HG03342 (cell line): ENCODE results near the gene EME2.

Experiments used
- ATAC-seq: cut with Tn5 transposase; IDR thresholded peaks from one replicate; pipeline ENCODE4 v1.9.1; 2021; ENCODE audit warnings: mild to moderate bottlenecking, moderate library complexity; ENCODE audit not compliant: unreplicated experiment

Gene EME2

DNA sequence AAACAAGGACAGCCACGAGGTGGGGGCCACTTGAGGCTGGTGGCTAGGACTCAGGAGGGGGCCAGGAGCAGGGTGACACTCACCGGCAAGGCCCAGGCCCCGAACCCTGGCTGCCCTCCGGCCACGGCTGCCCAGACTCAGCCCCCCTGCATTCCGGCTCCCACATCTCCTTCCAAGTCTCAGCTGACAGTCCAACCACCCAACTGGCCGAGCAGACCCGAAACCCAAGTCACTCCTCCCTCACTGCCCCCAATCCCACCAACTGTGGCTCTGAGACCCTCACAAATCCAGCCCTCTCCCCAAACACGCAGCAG lies 44.6 kb downstream of the EME2 start:
- no peak for ATAC-seq

DNA sequence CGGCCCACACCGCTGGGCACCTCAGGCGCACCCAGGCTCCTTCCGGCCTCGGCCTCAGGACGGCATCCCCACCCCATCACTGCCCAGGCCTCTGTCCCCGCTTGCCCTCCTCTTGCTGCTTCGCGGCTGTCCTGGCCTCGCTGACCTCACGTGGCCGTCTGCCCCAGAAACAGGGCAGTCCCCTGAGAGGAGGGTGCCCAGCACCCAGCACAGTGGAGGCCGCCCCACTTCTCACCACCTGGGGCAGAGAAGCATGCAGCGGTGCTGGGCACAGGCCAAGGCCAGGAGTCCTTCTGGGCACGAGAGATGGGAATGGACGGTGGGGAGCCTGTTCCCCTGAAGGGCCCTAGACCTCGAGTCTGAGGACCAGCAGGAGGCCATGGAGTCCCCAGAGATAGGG lies 45.1 kb downstream of the EME2 start:
- no peak for ATAC-seq

DNA sequence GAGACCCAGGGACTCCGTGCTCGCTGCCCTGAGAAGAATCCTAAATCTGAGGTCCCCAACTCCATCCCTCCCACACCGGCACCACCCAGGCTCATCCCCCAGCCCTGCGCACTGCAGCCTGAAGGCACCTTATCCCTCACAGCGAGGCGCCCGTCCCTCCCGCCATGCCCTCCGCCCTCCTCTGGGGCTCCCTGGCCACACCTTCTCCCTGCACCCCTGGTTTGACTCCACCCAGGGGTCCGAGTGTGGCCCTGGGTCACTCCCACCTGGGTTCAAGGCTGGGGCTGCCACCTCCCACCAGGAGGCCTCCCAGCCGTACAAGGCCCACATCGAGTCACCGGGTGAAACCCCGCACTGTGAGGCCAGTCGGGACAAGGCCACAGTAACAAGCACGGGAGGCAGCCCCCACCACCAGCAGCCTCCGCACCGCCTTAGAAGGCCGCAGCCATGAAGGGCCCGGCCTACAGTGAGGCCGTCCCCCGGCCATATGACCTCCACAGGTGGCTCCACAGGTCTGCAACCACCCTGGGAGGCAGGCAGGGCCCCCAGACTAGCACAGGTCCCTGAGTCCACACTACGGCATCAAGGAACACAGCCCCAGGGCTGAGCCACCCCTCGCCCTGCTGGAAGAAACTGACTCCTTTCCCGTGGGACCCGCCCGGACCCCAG lies 45.7 kb downstream of the EME2 start:
- ATAC-seq, result no peak

DNA sequence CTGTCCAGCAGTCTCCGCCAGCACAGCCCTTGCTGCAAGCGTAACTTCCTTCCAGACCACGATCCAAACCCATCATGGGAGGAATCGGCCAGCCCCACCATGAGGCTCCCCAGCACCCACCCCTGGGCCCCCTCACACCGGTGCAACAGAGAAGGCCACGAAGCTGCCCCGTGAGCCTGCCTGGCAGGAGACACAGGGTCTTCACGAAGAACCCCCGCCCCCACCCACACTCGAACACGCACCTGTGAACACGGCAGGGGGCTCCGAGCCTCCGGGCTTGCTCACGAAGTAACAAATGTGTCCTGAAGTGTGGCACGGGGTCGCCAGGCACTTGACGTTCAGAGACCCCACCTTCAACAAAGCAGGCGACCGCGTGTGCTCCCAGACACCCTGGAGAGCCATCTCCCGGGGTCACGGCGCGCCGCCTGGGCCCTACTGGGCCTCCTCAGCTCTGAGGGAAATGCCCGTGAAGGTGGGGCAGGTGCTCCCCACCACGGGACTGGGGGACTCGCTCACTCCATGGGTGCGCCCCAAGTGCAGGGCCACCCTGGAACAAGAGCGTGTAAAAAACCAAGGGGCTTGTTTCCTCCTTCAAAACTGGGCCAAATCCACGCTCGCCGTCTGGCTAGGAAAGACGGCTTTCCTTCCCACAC lies 46.4 kb downstream of the EME2 start:
- no peak for ATAC-seq

DNA sequence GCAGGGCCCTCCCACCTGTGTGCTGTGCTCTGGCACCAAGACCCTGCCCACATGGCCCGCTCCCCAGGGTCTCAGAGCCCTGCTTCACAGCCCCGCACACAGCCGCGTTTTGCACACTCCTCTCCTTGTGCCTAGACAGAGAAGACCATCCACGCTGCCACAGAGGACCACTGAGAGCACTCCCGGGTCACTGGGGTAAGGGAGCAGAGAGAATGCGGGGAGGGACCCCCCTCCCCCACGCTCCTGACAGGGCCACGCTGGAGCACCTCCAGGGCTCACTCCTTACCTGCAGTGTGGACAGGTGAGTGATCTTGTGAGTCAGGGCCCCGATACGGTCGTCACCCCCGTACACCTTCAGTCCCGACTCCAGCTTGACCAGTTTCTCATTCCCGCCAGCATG lies 47.0 kb downstream of the EME2 start:
- ATAC-seq, result no peak

DNA sequence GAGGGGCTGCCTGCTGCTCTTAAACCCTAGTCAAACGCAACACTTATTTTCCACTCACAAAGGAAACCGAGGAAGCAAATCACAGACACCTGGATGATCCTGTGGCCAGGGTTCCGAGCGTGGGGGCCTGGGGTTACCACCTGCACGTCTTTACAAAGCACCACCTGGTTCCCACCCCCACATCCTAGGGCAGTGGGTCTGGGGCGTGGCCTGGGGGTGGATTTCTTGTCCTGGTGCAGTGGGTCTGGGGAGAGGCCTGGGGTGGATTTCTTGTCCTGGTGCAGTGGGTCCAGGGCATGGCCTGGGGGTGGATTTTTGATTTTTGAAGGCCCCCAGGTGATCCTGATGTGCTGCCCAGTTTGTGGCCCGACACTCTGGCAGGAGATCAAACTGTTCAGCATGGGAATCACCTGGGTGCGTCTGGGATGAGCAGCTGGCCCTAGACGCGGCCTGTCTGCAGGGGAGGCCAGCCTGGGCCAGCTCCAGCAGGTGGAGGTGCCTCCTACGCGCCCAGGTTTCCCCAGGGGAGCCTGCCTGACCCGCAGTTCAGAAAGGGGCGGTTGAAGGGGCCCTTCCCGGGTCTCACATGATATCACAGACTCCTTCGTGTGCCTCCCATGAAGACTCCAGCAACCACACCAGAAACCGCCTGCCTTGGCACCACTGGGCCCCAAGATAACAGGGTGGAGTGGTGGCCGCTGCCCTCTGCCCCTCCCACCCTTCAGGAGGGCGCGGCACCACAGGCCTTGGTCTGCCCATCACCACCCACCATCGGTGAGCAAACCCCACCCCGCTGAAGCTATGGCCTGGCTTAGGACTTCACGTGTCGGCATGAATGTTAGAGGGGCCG lies 47.7 kb downstream of the EME2 start:
- ATAC-seq, result no peak

DNA sequence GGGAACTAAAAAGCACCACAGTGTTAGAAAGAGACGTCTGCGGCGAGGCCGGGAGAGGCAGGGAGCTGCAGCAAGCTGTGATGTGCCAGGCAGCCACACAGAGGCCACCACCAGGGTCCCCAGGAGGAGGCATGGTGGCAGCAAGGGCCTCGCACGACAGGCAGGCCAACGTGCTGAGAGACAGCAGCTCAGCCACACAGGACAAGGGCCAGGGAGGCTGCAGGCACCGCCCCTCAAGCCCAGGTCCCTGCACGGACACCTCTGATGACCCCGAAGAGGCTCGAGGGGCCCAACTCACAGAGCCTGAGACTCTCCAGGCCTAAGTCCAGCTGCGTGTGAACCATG lies 48.3 kb downstream of the EME2 start:
- ATAC-seq, result no peak

DNA sequence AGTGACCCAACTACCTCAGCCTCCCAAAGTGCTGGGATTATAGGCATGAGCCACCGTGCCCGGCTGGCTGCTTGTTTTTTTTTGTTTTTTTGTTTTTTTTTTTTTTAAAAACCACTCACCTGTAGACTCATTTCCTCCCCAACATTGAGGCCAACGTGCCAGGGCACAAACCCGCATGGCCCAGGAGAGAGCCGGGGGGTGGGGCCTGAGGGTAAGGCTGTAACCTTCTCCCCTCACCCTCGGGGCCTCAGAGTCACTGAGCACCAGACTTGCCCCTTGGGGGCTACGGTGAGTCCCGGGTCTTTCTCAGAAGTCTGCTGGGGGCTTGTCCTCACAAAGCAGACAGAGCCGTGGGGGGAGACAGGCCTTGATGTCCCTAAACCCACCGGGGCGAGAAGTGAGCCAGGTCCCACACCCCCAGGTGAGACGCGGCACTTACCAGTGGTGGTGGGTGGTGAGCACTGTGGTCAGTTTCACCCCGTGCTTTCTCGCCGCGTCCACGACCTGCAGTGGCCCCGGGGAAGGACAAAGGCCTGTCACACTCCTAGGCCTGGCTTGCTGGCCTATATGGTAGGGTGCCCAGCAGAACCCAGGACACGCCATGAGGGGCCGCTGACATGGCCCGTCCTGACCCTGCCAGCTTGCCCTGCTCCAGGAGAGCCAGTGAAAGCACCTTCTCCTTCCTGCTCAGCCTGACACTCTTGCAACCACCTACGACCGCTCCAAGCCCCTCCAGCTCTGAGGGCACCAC lies 49.4 kb downstream of the EME2 start:
- ATAC-seq, result no peak

DNA sequence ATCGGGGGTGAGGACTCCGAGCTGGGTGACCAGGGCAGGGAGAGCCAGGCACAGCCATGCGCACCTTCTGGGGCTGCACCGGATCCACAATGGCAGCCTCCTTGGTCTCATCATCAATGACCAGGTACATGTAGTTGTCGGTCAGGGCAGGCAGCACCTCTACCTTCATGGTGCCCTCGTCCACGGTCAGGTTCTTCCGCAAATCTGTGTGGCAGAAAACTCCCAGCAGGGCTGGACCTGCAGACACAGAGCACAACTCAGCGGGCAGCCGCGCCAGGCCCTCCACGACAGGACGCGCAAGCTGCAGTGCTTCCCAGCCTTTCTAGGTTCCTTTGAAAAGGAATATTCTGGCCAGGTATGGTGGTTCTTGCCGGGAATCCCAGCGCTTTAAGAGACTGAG lies 50.2 kb downstream of the EME2 start:
- ATAC-seq, result no peak

DNA sequence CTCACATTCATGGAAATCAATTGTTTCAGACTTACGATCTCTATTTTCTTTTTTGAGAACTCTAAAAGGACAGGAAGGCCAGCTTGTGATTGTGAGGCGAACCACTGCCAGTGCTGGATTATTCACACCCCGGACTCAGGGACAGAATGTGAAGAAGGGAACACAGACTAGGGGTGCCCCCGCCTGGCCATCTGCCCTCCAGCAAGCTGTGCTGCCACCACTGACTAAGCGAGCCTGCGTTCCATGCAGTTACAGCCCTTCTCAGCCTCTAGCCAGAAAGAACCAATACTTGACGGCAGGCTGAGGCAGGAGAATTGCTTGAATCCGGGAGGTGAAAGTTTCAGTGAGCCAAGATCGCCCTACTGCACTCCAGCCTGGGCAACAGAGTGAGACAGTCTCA lies 51.2 kb downstream of the EME2 start:
- no peak for ATAC-seq

DNA sequence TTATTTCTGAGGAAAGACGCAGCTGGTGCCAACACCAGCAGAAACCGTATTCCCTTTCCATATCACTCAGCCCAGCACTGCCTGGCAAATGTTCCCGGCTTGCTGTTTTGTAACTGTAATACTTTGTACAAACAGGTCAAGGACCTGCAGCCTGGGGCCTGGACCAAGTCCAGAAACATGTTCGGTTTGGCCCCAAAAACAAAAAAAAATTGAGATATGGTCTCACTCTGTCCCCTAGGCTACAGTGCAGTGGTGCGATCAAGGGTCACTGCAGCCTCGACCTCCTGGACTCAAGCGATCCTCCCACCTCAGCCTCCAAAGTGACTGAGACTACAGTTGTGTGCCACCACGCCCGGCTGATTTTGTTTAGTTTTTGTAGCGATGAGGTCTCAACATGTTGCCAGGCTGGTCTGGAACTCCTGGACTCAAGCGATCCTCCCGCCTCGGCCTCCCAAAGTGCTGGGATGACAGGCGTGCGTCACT lies 52.8 kb downstream of the EME2 start:
- ATAC-seq, result no peak
